A673 (cell line): Measurements from ENCODE around the gene TNP2. TPM values are rescaled to one million over a fixed set of nuclear protein-coding genes. Genes with fewer than 3 reads are reported as not detected.

Experiments used
- BruUV-seq: library from RNA; stranded (reverse); fragments of 400-500 nt; replicated peaks from 2 replicates; lab custom pipeline; 2021; lab: Mats Ljungman, UMichigan
- CTCF ChIA-PET: fragments of 300-600 bp; sonication (Branson Sonifier 250); formaldehyde crosslinking; loops from one replicate; lab custom pipeline; 2022; ENCODE audit warnings: antibody characterized with exemption; lab: Charles Lee
- POLR2A ChIA-PET: fragments of 300-600 bp; sonication (Branson Sonifier 250); formaldehyde crosslinking; loops from one replicate; lab custom pipeline; 2022; ENCODE audit warnings: antibody characterized with exemption; ENCODE audit not compliant: low non-redundant PET; lab: Charles Lee
- DNase-seq: peaks from one replicate; pipeline ENCODE4 v3.0.0-alpha.2; 2015; ENCODE audit warnings: low spot score
- H3K27ac ChIP-seq: fragments of 200-600 bp; sonication (generic); 2 replicates; pipeline ENCODE4 v1.5.1; 2016; ENCODE audit warnings: mixed run types, low read depth, mild to moderate bottlenecking, mixed read lengths, antibody characterized with exemption, low read length; ENCODE audit not compliant: poor library complexity, severe bottlenecking
- H3K27me3 ChIP-seq: fragments of 200-600 bp; sonication (generic); replicated peaks from 2 replicates; pipeline ENCODE4 v1.6.1; 2017; ENCODE audit warnings: mixed run types, low read depth, mild to moderate bottlenecking, mixed read lengths, antibody characterized with exemption, low read length; ENCODE audit not compliant: insufficient read depth, poor library complexity
- H3K36me3 ChIP-seq: fragments of 200-600 bp; sonication (generic); 2 replicates; pipeline ENCODE4 v1.6.1; 2016; ENCODE audit warnings: mixed run types, mild to moderate bottlenecking, mixed read lengths, antibody characterized with exemption, low read length; ENCODE audit not compliant: insufficient read depth, poor library complexity, severe bottlenecking
- H3K4me1 ChIP-seq: fragments of 200-600 bp; sonication (generic); 2 replicates; pipeline ENCODE4 v1.6.1; 2017; ENCODE audit warnings: mixed run types, mild to moderate bottlenecking, mixed read lengths, antibody characterized with exemption, low read length; ENCODE audit not compliant: insufficient read depth, poor library complexity, severe bottlenecking
- H3K4me3 ChIP-seq: fragments of 200-600 bp; sonication (generic); 2 replicates; pipeline ENCODE4 v1.5.1; 2016; ENCODE audit warnings: low read depth, mixed run types, mild to moderate bottlenecking, mixed read lengths, low read length; ENCODE audit not compliant: poor library complexity, severe bottlenecking
- H3K9me3 ChIP-seq: fragments of 200-600 bp; sonication (generic); 2 replicates; pipeline ENCODE4 v1.6.1; 2016; ENCODE audit warnings: mixed run types, low read depth, mild to moderate bottlenecking, mixed read lengths, antibody characterized with exemption, low read length; ENCODE audit not compliant: poor library complexity, severe bottlenecking
- EZH2 ChIP-seq: fragments of 200-600 bp; sonication (generic); IDR thresholded peaks from 2 replicates; pipeline ENCODE4 v1.6.1; 2017; ENCODE audit warnings: borderline replicate concordance, low read depth, mild to moderate bottlenecking, mixed read lengths, antibody characterized with exemption, low read length; ENCODE audit not compliant: poor library complexity, severe bottlenecking
- intact Hi-C: fragments of 100-400 bp; cut with micrococcal nuclease; formaldehyde crosslinking; loops from one replicate; pipeline ENCODE4 v1.10.0; 2022; ENCODE audit not compliant: unreplicated experiment
- total RNA-seq: library from RNA; stranded (reverse); gene quantifications from 2 replicates; pipeline ENCODE4 v1.2.3, GENCODE V29; 2021
- TF ChIP-seq, protein P1 (sequence below): fragments of 300-800, 200-600 bp; sonication (generic); conservative IDR thresholded peaks from 2 replicates; pipeline ENCODE4 v1.5.1; 2017; ENCODE audit warnings: low read depth, mild to moderate bottlenecking, antibody characterized with exemption, low read length, moderate library complexity, mixed read lengths

TNP2 gene
- total RNA-seq, 1 experiment from 2014 or later, result not detected

DNA sequence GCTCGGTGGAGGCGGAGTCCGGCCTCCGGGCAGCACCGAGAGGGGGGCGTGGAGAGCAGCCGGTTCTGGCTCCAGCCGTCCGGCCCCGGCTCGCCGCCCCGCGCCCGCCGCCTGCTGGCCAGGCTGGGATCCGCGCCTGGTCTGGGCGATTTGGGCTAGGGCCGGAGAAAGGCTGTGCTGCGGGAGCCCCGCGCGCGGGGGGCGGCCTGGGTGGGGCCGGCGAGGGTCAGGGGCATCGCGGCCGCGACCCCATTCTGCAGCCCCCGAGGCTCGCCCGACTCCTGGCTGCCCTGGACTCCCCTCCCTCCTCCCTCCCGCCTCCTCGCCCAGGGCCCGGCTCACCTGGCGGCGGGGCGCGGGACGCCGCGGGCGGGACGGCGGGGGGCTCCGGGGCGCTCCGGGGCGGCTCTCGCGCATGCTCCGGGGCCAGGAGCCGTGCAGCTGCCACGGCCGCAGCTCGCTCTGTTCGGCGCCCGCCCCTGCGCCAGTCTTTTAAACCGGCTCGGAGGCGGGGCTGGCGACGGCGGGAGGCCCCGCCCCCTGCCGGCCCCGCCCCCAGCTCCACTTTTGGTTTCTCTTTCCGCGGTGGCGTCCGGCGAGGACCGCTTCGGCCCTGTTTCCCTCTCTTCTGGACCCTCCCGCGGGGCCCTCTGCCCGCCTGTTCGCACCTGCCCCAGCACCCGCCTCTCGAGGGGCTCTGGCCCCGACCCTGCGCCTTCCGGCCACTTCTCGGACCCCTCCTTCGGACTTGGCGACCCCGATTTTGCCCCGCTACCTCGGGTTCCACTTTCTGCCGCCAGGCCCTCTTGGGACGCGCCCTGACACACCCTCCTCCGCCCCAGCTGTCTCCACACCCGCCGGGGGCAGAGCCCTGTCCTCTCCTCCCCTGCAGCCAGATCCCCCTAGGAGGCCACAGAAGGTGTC lies 13.1 kb downstream of the TNP2 start, which contains the start of gene SOCS1:
Gene SOCS1 (minus strand): TSS at position 468 of the 924 bp plus-strand sequence. CDS start 726 bp downstream, outside the sequence.
- peak; percentile 84 for DNase-seq
- CTCF ChIA-PET, result interaction anchor here (0.5 to 3.4 kb wide), 14 partner anchors 8 to 618 kb away, joined by 3 to 14 read pairs (median 4); partner anchors contain the start of gene DEXI
- peaks cover 16% of the 10 kb centered on the region for H3K27me3 ChIP-seq
- intact Hi-C loops, result loop anchor here (5.0 kb wide), 1 partner anchor 154 kb away; no protein-coding TSS in a partner anchor
- no peaks in the 10 kb centered on the region for H3K36me3 ChIP-seq
- H3K4me3 ChIP-seq, result peak within 1 kb of the TSS; percentile 73
- peak within 1 kb of the TSS; percentile 72 for H3K27ac ChIP-seq
- BruUV-seq, result no TSS peak
- H3K9me3 ChIP-seq, result no peaks in the 10 kb centered on the region
- TF ChIP-seq, protein P1, sequence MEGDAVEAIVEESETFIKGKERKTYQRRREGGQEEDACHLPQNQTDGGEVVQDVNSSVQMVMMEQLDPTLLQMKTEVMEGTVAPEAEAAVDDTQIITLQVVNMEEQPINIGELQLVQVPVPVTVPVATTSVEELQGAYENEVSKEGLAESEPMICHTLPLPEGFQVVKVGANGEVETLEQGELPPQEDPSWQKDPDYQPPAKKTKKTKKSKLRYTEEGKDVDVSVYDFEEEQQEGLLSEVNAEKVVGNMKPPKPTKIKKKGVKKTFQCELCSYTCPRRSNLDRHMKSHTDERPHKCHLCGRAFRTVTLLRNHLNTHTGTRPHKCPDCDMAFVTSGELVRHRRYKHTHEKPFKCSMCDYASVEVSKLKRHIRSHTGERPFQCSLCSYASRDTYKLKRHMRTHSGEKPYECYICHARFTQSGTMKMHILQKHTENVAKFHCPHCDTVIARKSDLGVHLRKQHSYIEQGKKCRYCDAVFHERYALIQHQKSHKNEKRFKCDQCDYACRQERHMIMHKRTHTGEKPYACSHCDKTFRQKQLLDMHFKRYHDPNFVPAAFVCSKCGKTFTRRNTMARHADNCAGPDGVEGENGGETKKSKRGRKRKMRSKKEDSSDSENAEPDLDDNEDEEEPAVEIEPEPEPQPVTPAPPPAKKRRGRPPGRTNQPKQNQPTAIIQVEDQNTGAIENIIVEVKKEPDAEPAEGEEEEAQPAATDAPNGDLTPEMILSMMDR, result peak; percentile 59
- no peak for TF ChIP-seq EZH2
- POLR2A ChIA-PET, result interaction anchor here (0.6 kb wide), 2 partner anchors 91 to 161 kb away, joined by 4 read pairs; no protein-coding TSS in a partner anchor
- H3K4me1 ChIP-seq, result peaks cover 14% of the 10 kb centered on the region

DNA sequence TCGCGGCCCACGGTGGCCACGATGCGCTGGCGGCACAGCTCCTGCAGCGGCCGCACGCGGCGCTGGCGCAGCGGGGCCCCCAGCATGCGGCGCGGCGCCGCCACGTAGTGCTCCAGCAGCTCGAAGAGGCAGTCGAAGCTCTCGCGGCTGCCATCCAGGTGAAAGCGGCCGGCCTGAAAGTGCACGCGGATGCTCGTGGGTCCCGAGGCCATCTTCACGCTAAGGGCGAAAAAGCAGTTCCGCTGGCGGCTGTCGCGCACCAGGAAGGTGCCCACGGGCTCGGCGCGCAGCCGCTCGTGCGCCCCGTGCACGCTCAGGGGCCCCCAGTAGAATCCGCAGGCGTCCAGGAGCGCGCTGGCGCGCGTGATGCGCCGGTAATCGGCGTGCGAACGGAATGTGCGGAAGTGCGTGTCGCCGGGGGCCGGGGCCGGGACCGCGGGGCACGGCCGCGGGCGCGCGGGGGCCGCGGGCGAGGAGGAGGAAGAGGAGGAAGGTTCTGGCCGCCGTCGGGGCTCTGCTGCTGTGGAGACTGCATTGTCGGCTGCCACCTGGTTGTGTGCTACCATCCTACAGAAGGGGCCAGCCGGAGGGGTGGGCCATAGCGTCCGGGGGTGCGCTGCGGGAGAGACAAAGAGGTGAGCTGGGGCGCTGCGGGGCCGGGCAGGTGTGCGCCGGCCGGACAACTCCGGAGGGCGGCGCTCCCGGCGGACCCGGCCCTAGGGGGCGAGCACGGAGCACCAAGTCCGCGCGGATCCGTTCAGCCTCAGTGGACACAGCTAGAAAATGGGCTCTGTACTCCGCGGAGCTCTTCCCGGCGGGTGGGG lies 14.0 kb downstream of the TNP2 start:
- H3K36me3 ChIP-seq, result no peaks in the 10 kb centered on the region
- peak overlapping the region; percentile 72 for H3K27ac ChIP-seq
- H3K9me3 ChIP-seq, result no peaks in the 10 kb centered on the region
- TF ChIP-seq, protein P1, result no peak
- no peak for TF ChIP-seq EZH2
- H3K4me1 ChIP-seq, result peaks cover 14% of the 10 kb centered on the region
- intact Hi-C loops, result loop anchor here (5.0 kb wide), 1 partner anchor 153 kb away; no protein-coding TSS in a partner anchor
- peak overlapping the region; percentile 73 for H3K4me3 ChIP-seq
- POLR2A ChIA-PET, result no interaction called here
- H3K27me3 ChIP-seq, result peaks cover 16% of the 10 kb centered on the region
- no TSS peak for BruUV-seq
- DNase-seq, result peak; percentile 46
- CTCF ChIA-PET, result interaction anchor here (0.6 to 3.4 kb wide), 6 partner anchors 8 to 439 kb away, joined by 3 to 14 read pairs (median 3); no protein-coding TSS in a partner anchor
